HS-27A (cell line): ENCODE results near the gene RNF11.
"Not testable (repeated sequence)": the region's sequence is repeated elsewhere in the genome, so short reads cannot be mapped to it uniquely, and the experiment has no call there.

Experiments
- DNase-seq: peaks from one replicate; pipeline ENCODE4 v3.0.0-alpha.2; 2012; ENCODE audit warnings: low read depth, missing footprints

The RNF11 gene

GRCh38 chr1:51228471-51228870 lies 7.6 kb upstream of the RNF11 start:
- not testable (repeated sequence) for DNase-seq

GRCh38 chr1:51230501-51231078 lies 5.5 kb upstream of the RNF11 start:
- no peak for DNase-seq

GRCh38 chr1:51231120-51231519 lies 5.0 kb upstream of the RNF11 start:
- DNase-seq = no peak

GRCh38 chr1:51231896-51232295 lies 4.2 kb upstream of the RNF11 start:
- no peak for DNase-seq

- not testable (repeated sequence) for DNase-seq
Observed at GRCh38 chr1:51234236-51234635, 1.8 kb upstream of the RNF11 start.

GRCh38 chr1:51234721-51235425 lies 1.2 kb upstream of the RNF11 start:
- DNase-seq = no peak

- DNase-seq = no peak
Observed at GRCh38 chr1:51236531-51237350, 668 bp downstream of the RNF11 start.

- DNase-seq = no peak
Observed at GRCh38 chr1:51237351-51238033, 1.4 kb downstream of the RNF11 start.

- no peak for DNase-seq
Observed at GRCh38 chr1:51238034-51238403, 1.9 kb downstream of the RNF11 start.

- DNase-seq = no peak
Observed at GRCh38 chr1:51240084-51240483, 4.0 kb downstream of the RNF11 start.

- no peak for DNase-seq
Observed at GRCh38 chr1:51241119-51241518, 5.0 kb downstream of the RNF11 start.

- no peak for DNase-seq
Observed at GRCh38 chr1:51242546-51242945, 6.5 kb downstream of the RNF11 start.

GRCh38 chr1:51247022-51247421 lies 10.9 kb downstream of the RNF11 start:
- DNase-seq = no peak

GRCh38 chr1:51247499-51247898 lies 11.4 kb downstream of the RNF11 start:
- DNase-seq = no peak

GRCh38 chr1:51249445-51249844 lies 13.4 kb downstream of the RNF11 start:
- DNase-seq = no peak

- DNase-seq = not testable (repeated sequence)
Observed at GRCh38 chr1:51250729-51251128, 14.7 kb downstream of the RNF11 start.

GRCh38 chr1:51251165-51251564 lies 15.1 kb downstream of the RNF11 start:
- not testable (repeated sequence) for DNase-seq

- DNase-seq = no peak
Observed at GRCh38 chr1:51252366-51252765, 16.3 kb downstream of the RNF11 start.

- DNase-seq = no peak
Observed at GRCh38 chr1:51253691-51254090, 17.6 kb downstream of the RNF11 start.

- DNase-seq = no peak
Observed at GRCh38 chr1:51255331-51255730, 19.3 kb downstream of the RNF11 start.

- DNase-seq = no peak
Observed at GRCh38 chr1:51263147-51263877, 27.2 kb downstream of the RNF11 start.

GRCh38 chr1:51264451-51264850 lies 28.4 kb downstream of the RNF11 start:
- DNase-seq = peak; percentile 82
